OCI-LY1 (cell line): Measurements from ENCODE around the gene CDK5R1.

ENCODE experiments used
- H2AFZ ChIP-seq: fragments of 200-600 bp; sonication (generic), shearing (Covaris generic); 2 replicates; pipeline ENCODE4 v1.6.0; 2014; ENCODE audit warnings: antibody characterized with exemption, mild to moderate bottlenecking, low read length
- H3F3A ChIP-seq: fragments of 200-600 bp; sonication (generic), shearing (Covaris generic); 2 replicates; pipeline ENCODE4 v1.6.0; 2014; ENCODE audit warnings: mild to moderate bottlenecking, antibody characterized with exemption, low read length, moderate library complexity; ENCODE audit not compliant: insufficient read depth
- H3K27ac ChIP-seq: fragments of 200-600 bp; sonication (generic); 2 replicates; pipeline ENCODE4 v1.5.1; 2014; ENCODE audit warnings: low read length, mixed run types, mild to moderate bottlenecking, low read depth; ENCODE audit not compliant: poor library complexity, severe bottlenecking
- H3K27me3 ChIP-seq: fragments of 200-600 bp; sonication (generic); 2 replicates; pipeline ENCODE4 v1.6.0; 2014; ENCODE audit warnings: antibody characterized with exemption, mild to moderate bottlenecking, low read length, moderate library complexity; ENCODE audit not compliant: insufficient read depth
- H3K36me3 ChIP-seq: fragments of 200-600 bp; sonication (generic); 2 replicates; pipeline ENCODE4 v1.6.1; 2014; ENCODE audit warnings: mild to moderate bottlenecking, antibody characterized with exemption, low read length, moderate library complexity, mixed read lengths; ENCODE audit not compliant: insufficient read depth
- H3K4me1 ChIP-seq: fragments of 200-600 bp; sonication (generic); 2 replicates; pipeline ENCODE4 v1.5.1; 2014; ENCODE audit warnings: mild to moderate bottlenecking, low read length, moderate library complexity; ENCODE audit not compliant: insufficient read depth, severe bottlenecking
- H3K4me2 ChIP-seq: fragments of 200-600 bp; sonication (generic), shearing (Covaris generic); 2 replicates; pipeline ENCODE4 v1.6.1; 2014; ENCODE audit warnings: low read length
- H3K4me3 ChIP-seq: fragments of 200-600 bp; sonication (generic); 2 replicates; pipeline ENCODE4 v1.5.1; 2014; ENCODE audit warnings: low read length, low read depth, mild to moderate bottlenecking, mixed read lengths; ENCODE audit not compliant: poor library complexity, severe bottlenecking
- H3K79me2 ChIP-seq: fragments of 200-600 bp; shearing (Covaris generic); 2 replicates; pipeline ENCODE4 v1.6.1; 2016; ENCODE audit warnings: mixed run types, low read length, mixed read lengths; ENCODE audit not compliant: insufficient read depth
- H3K9ac ChIP-seq: fragments of 200-600 bp; sonication (generic), shearing (Covaris generic); 2 replicates; pipeline ENCODE4 v1.6.1; 2014; ENCODE audit warnings: mild to moderate bottlenecking, low read length, mixed read lengths
- H3K9me2 ChIP-seq: fragments of 200-600 bp; sonication (generic), shearing (Covaris generic); 2 replicates; pipeline ENCODE4 v1.6.1; 2014; ENCODE audit warnings: low read depth, mild to moderate bottlenecking, low read length, mixed read lengths
- H3K9me3 ChIP-seq: fragments of 200-600 bp; shearing (Covaris generic); 2 replicates; pipeline ENCODE4 v1.6.1; 2014; ENCODE audit warnings: low read length, mixed read lengths
- H4K20me1 ChIP-seq: fragments of 200-600 bp; sonication (generic), shearing (Covaris generic); 2 replicates; pipeline ENCODE4 v1.6.0; 2016; ENCODE audit warnings: mild to moderate bottlenecking, low read length; ENCODE audit not compliant: insufficient read depth
- EZH2 ChIP-seq: fragments of 200-600 bp; sonication (generic), shearing (Covaris generic); IDR thresholded peaks from 2 replicates; pipeline ENCODE4 v1.8.0; 2017; ENCODE audit warnings: borderline replicate concordance, mixed run types, mild to moderate bottlenecking, antibody characterized with exemption, low read length, moderate library complexity, mixed read lengths
- TF ChIP-seq, protein P1 (sequence below): fragments of 200-600 bp; sonication (generic), shearing (Covaris generic); IDR thresholded peaks from 2 replicates; pipeline ENCODE4 v1.5.1; 2017; ENCODE audit warnings: mild to moderate bottlenecking, antibody characterized with exemption, low read length, moderate library complexity, mixed read lengths

The CDK5R1 gene

DNA sequence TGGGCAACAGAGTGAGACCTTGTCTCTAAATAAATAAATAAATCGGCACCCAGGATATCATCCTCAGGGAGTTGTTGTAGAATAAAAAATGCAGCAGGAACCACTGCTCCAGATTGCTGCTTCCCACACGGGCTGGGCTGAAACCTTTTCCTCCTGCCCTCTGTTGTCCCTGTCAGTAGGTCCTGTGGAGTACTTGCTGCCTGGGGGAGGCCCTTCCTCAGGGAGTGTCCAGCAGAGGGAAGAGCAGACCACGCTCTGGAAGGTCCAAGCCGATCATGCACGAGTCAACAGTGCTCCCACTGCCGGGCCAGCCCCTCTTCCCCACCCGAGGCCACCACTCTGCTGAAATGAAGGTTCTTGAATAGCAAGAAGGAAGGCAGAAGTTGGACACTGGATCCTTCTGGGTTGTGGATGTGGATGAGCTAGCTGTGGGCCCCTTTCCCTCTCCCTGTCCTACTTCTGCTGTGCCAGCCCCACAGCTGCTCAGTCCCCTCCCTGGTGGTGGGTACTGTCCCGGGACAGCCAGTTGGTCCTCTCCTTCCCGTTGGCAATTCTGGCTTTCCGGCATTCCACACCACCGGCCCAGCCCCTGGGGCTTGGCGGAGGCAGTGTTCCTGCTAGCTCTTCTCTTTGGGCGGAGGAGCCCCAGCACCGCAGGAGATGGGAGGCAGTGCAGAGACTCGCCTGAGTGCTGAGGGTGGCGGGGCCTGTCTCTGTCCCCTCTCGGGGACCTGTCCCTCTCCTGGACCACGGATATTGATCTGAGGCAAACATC lies 10.8 kb downstream of the CDK5R1 start:
- TF ChIP-seq, protein P1, sequence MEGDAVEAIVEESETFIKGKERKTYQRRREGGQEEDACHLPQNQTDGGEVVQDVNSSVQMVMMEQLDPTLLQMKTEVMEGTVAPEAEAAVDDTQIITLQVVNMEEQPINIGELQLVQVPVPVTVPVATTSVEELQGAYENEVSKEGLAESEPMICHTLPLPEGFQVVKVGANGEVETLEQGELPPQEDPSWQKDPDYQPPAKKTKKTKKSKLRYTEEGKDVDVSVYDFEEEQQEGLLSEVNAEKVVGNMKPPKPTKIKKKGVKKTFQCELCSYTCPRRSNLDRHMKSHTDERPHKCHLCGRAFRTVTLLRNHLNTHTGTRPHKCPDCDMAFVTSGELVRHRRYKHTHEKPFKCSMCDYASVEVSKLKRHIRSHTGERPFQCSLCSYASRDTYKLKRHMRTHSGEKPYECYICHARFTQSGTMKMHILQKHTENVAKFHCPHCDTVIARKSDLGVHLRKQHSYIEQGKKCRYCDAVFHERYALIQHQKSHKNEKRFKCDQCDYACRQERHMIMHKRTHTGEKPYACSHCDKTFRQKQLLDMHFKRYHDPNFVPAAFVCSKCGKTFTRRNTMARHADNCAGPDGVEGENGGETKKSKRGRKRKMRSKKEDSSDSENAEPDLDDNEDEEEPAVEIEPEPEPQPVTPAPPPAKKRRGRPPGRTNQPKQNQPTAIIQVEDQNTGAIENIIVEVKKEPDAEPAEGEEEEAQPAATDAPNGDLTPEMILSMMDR, result no peak
- TF ChIP-seq EZH2, result no peak
- Histone ChIP-seq H3K9ac (no peak overlapping the region), H3K27me3 (peaks cover 11% of the 10 kb centered on the region; the same call in 1 of the 2 replicates), H3K4me1 (peaks cover 4% of the 10 kb centered on the region), H3K4me3 (no peak overlapping the region), H3K4me2 (no peak overlapping the region), H3K27ac (no peak overlapping the region), H3F3A (no peaks in the 10 kb centered on the region), H2AFZ (no peak overlapping the region), H4K20me1 (no peaks in the 10 kb centered on the region), H3K9me2 (no peaks in the 10 kb centered on the region), H3K79me2 (no peaks in the 10 kb centered on the region), H3K36me3 (no peaks in the 10 kb centered on the region), H3K9me3 (no peaks in the 10 kb centered on the region)

DNA sequence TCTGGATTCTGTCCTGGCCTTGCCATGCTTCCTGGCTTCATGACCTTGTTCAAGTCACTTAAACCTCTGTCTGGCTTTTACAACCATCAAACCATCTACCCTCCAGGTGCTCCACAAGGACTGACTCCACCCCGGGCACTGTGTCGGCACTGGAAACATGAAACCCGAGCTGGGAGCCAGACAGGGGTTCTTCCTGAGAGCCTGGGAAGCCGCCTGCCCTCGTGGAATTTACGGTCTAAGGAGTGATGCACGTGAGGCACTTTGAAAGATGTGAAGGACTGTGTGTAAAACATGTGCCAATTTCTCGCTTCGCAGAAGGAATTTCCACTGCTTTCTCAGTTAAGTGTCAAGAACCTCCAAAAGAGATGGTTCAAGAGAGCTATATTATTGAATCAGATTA lies 11.6 kb downstream of the CDK5R1 start:
- Histone ChIP-seq H3K27me3 (peaks cover 11% of the 10 kb centered on the region; the same call in 1 of the 2 replicates), H3F3A (no peaks in the 10 kb centered on the region), H3K9me3 (no peaks in the 10 kb centered on the region), H3K4me3 (no peak overlapping the region), H3K79me2 (no peaks in the 10 kb centered on the region), H3K27ac (no peak overlapping the region), H3K4me1 (peaks cover 4% of the 10 kb centered on the region), H2AFZ (no peak overlapping the region), H3K9ac (no peak overlapping the region), H4K20me1 (no peaks in the 10 kb centered on the region), H3K9me2 (no peaks in the 10 kb centered on the region), H3K4me2 (no peak overlapping the region), H3K36me3 (no peaks in the 10 kb centered on the region)
- TF ChIP-seq, protein P1, result no peak

DNA sequence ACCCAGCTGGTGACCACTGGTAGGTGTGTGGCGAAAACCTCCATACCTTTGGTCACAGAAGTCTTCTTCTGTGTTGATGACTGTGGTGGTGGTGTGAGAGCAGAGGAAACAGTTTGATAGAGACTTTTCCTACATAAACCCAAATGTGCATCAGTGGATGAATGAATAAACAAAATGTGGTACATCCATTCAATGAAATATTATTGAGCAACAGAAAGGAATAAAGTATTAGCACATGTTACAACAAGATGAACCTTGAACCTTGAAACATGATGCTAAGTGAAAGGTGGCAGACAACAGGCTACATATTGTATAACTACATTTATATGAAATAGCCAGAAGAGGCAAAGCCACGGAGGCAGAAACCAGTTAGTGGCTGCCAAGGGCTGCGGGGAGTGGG lies 15.2 kb downstream of the CDK5R1 start:
- H3K4me1 ChIP-seq, result no peaks in the 10 kb centered on the region
- no peaks in the 10 kb centered on the region for H3K9me2 ChIP-seq
- H4K20me1 ChIP-seq, result no peaks in the 10 kb centered on the region
- peaks cover 17% of the 10 kb centered on the region; the same call in 1 of the 2 replicates for H3K27me3 ChIP-seq
- H3K36me3 ChIP-seq, result no peaks in the 10 kb centered on the region
- H3K4me2 ChIP-seq, result no peak overlapping the region
- H3K79me2 ChIP-seq, result no peaks in the 10 kb centered on the region
- TF ChIP-seq, protein P1, result no peak
- no peak for TF ChIP-seq EZH2
- H3F3A ChIP-seq, result no peaks in the 10 kb centered on the region
- H3K9me3 ChIP-seq, result no peaks in the 10 kb centered on the region
- H2AFZ ChIP-seq, result no peak overlapping the region
- H3K9ac ChIP-seq, result no peak overlapping the region
- no peak overlapping the region for H3K4me3 ChIP-seq
- no peak overlapping the region for H3K27ac ChIP-seq
